Adrenal gland (tissue), 12 donors: ENCODE data around the gene GRIA4. TPM values are rescaled to one million over a fixed set of nuclear protein-coding genes. Genes with fewer than 3 reads are reported as not detected.

ENCODE experiments used
- DNase-seq, 7 donors: peaks; one replicate each; pipeline ENCODE4 v3.0.0-alpha.2; 2019 to 2020
- H3K27ac ChIP-seq, 5 donors: fragments of 200-600 bp; sonication (generic) in 4 of 5; 1 replicate in 3 of 5; 2 replicates in 2 of 5; pipeline versions ENCODE4 v1.5.1 to v1.8.0; 2016 to 2020; ENCODE audit warnings: mild to moderate bottlenecking in 1 of 5
- H3K27me3 ChIP-seq: fragments of 200-600 bp; 2 replicates; pipeline ENCODE4 v1.8.0; 2021
- H3K36me3 ChIP-seq, 2 donors: fragments of 200-600 bp; replicated peaks in 1 of 2; 1 replicate in 1 of 2; 2 replicates in 1 of 2; pipeline versions ENCODE4 v1.5.1 to v1.8.0; 2018 to 2022
- H3K4me1 ChIP-seq, 2 donors: fragments of 200-600 bp; replicated peaks in 1 of 2; 1 replicate in 1 of 2; 2 replicates in 1 of 2; pipeline versions ENCODE4 v1.5.1 to v1.8.0; 2018 to 2021
- H3K4me3 ChIP-seq, 4 donors: fragments of 200-600 bp; sonication (generic) in 3 of 4; one replicate each; pipeline ENCODE4 v1.5.1; 2016 to 2018
- H3K9me3 ChIP-seq, 3 donors: fragments of 200-600 bp; sonication (generic) in 1 of 3; replicated peaks in 1 of 3; 1 replicate in 2 of 3; 2 replicates in 1 of 3; pipeline versions ENCODE4 v1.5.1 to v1.8.0; 2016 to 2021
- CTCF ChIP-seq, 6 experiments: fragments of 450-650 bp in 4 of 6; fragments of 200-600 bp in 2 of 6; sonication (generic) in 1 of 6; IDR thresholded peaks; 1 replicate in 5 of 6; 2 replicates in 1 of 6; pipeline versions ENCODE4 v1.5.1 to v1.8.0; 2016 to 2021; ENCODE audit warnings: antibody characterized with exemption in 6 of 6, mild to moderate bottlenecking in 2 of 6, moderate library complexity in 1 of 6
- POLR2A ChIP-seq, 2 donors: fragments of 450-650 bp; IDR thresholded peaks; one replicate each; pipeline ENCODE4 v1.6.1; 2017; ENCODE audit warnings: antibody characterized with exemption in 2 of 2, mild to moderate bottlenecking in 2 of 2, moderate library complexity in 1 of 2
- WGBS, 4 donors: extraction: QIAGEN DNeasy Blood & Tissue Kit in 2 of 4; methylation state at CpG; one replicate each; pipeline versions ENCODE4 v1.1.5 to v1.1.7; 2013 to 2017; 5-methylcytosine and 5-hydroxymethylcytosine counted together
- intact Hi-C, 2 donors: fragments of 100-400 bp; cut with DNase I; formaldehyde crosslinking; loops; one replicate each; pipeline versions ENCODE4 v1.14.1 to v1.15.0; 2022 to 2023
- polyA plus RNA-seq, 3 donors: library from polyadenylated mRNA; stranded (reverse); fragments of 200-250 nt in 2 of 3; fragments of 350-450 nt in 1 of 3; fragmentation: Illumina TruSeq in 1 of 3; extraction: RNeasy Lipid Tissue Mini Kit (QIAGEN cat#74804) in 1 of 3; gene quantifications; one replicate each; pipeline ENCODE4 v1.2.3, GENCODE V29; 2013 to 2014
- total RNA-seq, 9 donors: library from RNA; depleted of rRNA in 4 of 9; stranded (reverse); fragments of >200 nt in 4 of 9; fragments of 120-200 nt in 1 of 9; fragmentation: NEBNext Ultra II Directional in 1 of 9; extraction: Animal tissue kit (Norgen Biotek cat#: 25700) in 1 of 9; gene quantifications; one replicate each; pipeline versions ENCODE4 v1.1.0 to v1.2.4, GENCODE V29; 2013 to 2023
- donor health status: healthy with polysubstance abuse.
- donor health status: Bipolar disorder and iron deficiency.
- donor health status: DM: yes; HTN: yes; CAD: no.
- donor health status: DM: no; HTN: no; CAD: no.
- donor health status: DM: no; HTN: no; CAD: no.
- donor health status: DM: yes; HTN: yes; CAD: no.

Gene GRIA4
- total and polyA plus RNA-seq, 12 donors: 0.16 to 6.2 (median 2.0) TPM; not detected in 3

GRCh38 chr11:105906517-105906916 lies 296.6 kb downstream of the GRIA4 start:
- Histone ChIP-seq H3K27me3 (no peaks in the 10 kb centered on the region), H3K36me3 (no peaks in the 10 kb centered on the region), H3K9me3 (no peaks in the 10 kb centered on the region), H3K4me3 (no peak overlapping the region), H3K27ac (no peak overlapping the region), H3K4me1 (no peaks in the 10 kb centered on the region)
- no peak for DNase-seq
- intact Hi-C loops: no loop called here
- 67 to 82% (median 78%) methylated on average over 5 of the region's 5 CpGs for WGBS, 4 donors
- no peak for TF ChIP-seq CTCF (IDR thresholded peaks at IDR 0.05)
- TF ChIP-seq POLR2A (IDR thresholded peaks at IDR 0.05): no peak

- H3K27ac ChIP-seq: no peak overlapping the region
- no peak overlapping the region for H3K4me3 ChIP-seq
- TF ChIP-seq POLR2A (IDR thresholded peaks at IDR 0.05) (no peak), CTCF (IDR thresholded peaks at IDR 0.05) (no peak)
- H3K4me1 ChIP-seq: no peaks in the 10 kb centered on the region
- DNase-seq: no peak
- WGBS, 4 donors: 50 to 69% (median 67%) methylated on average over 2 of the region's 2 CpGs
- intact Hi-C loops: no loop called here
- H3K36me3 ChIP-seq: no peaks in the 10 kb centered on the region
- no peaks in the 10 kb centered on the region for H3K27me3 ChIP-seq
- no peaks in the 10 kb centered on the region for H3K9me3 ChIP-seq
These were observed 297.4 kb downstream of the GRIA4 start for GRCh38 chr11:105907319-105907718.

- Histone ChIP-seq H3K9me3 (no peaks in the 10 kb centered on the region), H3K27ac (no peak overlapping the region), H3K4me1 (no peaks in the 10 kb centered on the region), H3K4me3 (no peak overlapping the region), H3K27me3 (no peaks in the 10 kb centered on the region), H3K36me3 (no peaks in the 10 kb centered on the region)
- WGBS, 4 donors: 76 to 82% (median 81%) methylated on average over 5 of the region's 5 CpGs
- no peak for TF ChIP-seq POLR2A (IDR thresholded peaks at IDR 0.05)
- TF ChIP-seq CTCF (IDR thresholded peaks at IDR 0.05): no peak
- DNase-seq: no peak
- intact Hi-C loops: no loop called here
These were observed 300.3 kb downstream of the GRIA4 start for GRCh38 chr11:105910095-105910715.

- WGBS, 4 donors: 80 to 88% (median 84%) methylated on average over 1 of the region's 1 CpG
- Histone ChIP-seq H3K27me3 (no peaks in the 10 kb centered on the region), H3K36me3 (no peaks in the 10 kb centered on the region), H3K9me3 (no peaks in the 10 kb centered on the region), H3K4me1 (no peaks in the 10 kb centered on the region), H3K27ac (no peak overlapping the region), H3K4me3 (no peak overlapping the region)
- TF ChIP-seq POLR2A (IDR thresholded peaks at IDR 0.05): no peak
- no peak for TF ChIP-seq CTCF (IDR thresholded peaks at IDR 0.05)
- intact Hi-C loops: no loop called here
- no peak for DNase-seq
These were observed 301.6 kb downstream of the GRIA4 start for GRCh38 chr11:105911454-105911853.
